Lung (tissue), 12 donors: ENCODE results near the gene ANKFY1. TPM values are rescaled to one million over a fixed set of nuclear protein-coding genes. Genes with fewer than 3 reads are reported as not detected.
A peak's percentile ranks its signal among the peaks of the same experiment; 100 is the strongest.

Experiments
- ATAC-seq: fragments of 200-7000 bp; cut with Tn5 transposase; one replicate; pipeline ENCODE4 v1.9.1; 2020; ENCODE audit warnings: moderate number of reproducible peaks; ENCODE audit not compliant: insufficient read depth, low FRiP score
- DNase-seq, 3 donors: peaks; one replicate each; pipeline ENCODE4 v3.0.0-alpha.2; 2013 to 2017
- H3K27ac ChIP-seq, 2 donors: one replicate each; pipeline ENCODE4 v1.5.1; 2013; ENCODE audit warnings: mild to moderate bottlenecking in 2 of 2, moderate library complexity in 2 of 2, control low read depth in 1 of 2, inconsistent platforms in 1 of 2, low read depth in 1 of 2, low read length in 1 of 2
- H3K27me3 ChIP-seq, 3 donors: one replicate each; pipeline ENCODE4 v1.5.1; 2013; ENCODE audit warnings: low read length in 2 of 3; ENCODE audit not compliant: control insufficient read depth in 3 of 3, insufficient read depth in 3 of 3
- H3K36me3 ChIP-seq, 4 donors: one replicate each; pipeline ENCODE4 v1.5.1; 2013; ENCODE audit warnings: low read length in 4 of 4, mild to moderate bottlenecking in 1 of 4, moderate library complexity in 1 of 4; ENCODE audit not compliant: control insufficient read depth in 4 of 4, insufficient read depth in 4 of 4
- H3K4me1 ChIP-seq, 5 donors: one replicate each; pipeline ENCODE4 v1.5.1; 2013; ENCODE audit warnings: low read length in 5 of 5, mild to moderate bottlenecking in 2 of 5, moderate library complexity in 1 of 5; ENCODE audit not compliant: control insufficient read depth in 5 of 5, insufficient read depth in 5 of 5
- H3K4me3 ChIP-seq: one replicate; pipeline ENCODE4 v1.5.1; 2013; ENCODE audit warnings: mild to moderate bottlenecking, control low read depth, moderate library complexity
- H3K9ac ChIP-seq, 2 donors: one replicate each; pipeline ENCODE4 v1.5.1; 2013; ENCODE audit warnings: low read length in 2 of 2, control low read depth in 1 of 2; ENCODE audit not compliant: insufficient read depth in 1 of 2
- H3K9me3 ChIP-seq, 4 donors: one replicate each; pipeline ENCODE4 v1.5.1; 2013; ENCODE audit warnings: low read length in 3 of 4, mild to moderate bottlenecking in 1 of 4, moderate library complexity in 1 of 4; ENCODE audit not compliant: control insufficient read depth in 4 of 4, insufficient read depth in 3 of 4
- CTCF ChIP-seq: IDR thresholded peaks from 2 replicates; pipeline ENCODE4 v1.5.1; 2012; ENCODE audit warnings: mild to moderate bottlenecking; ENCODE audit errors: control extremely low read depth, extremely low read depth
- WGBS, 2 donors: extraction: QIAGEN DNeasy Blood & Tissue Kit; methylation state at CpG; one replicate each; pipeline ENCODE4 v1.1.7; 2013; 5-methylcytosine and 5-hydroxymethylcytosine counted together
- polyA plus RNA-seq, 2 donors: library from polyadenylated mRNA; stranded (reverse); fragments of 200-250 nt; gene quantifications; one replicate each; pipeline ENCODE4 v1.2.1, GENCODE V29; 2013
- total RNA-seq, 2 donors: library from RNA; depleted of rRNA in 1 of 2; stranded (reverse); fragments of >200 nt in 1 of 2; gene quantifications; one replicate each; pipeline ENCODE4 v1.2.1, GENCODE V29; 2014 to 2021
- donor health status: control.
- donor health status: control.
- donor health status: Bipolar disorder and iron deficiency.
- donor health status: healthy.
- donor health status: DM: yes; HTN: yes; CAD: no.

The ANKFY1 gene
- total and polyA plus RNA-seq, 4 donors, result 11.4 to 60.2 (median 38.8) TPM

GRCh38 chr17:4205917-4206316 lies 57.9 kb downstream of the ANKFY1 start:
- no peak for TF ChIP-seq CTCF
- ATAC-seq (no peak), DNase-seq (no peak)
- Histone ChIP-seq H3K9me3 (peaks cover 0 to 3% (median 0%) of the 10 kb centered on the region in 4 donors), H3K4me1 (peaks cover 0 to 2% (median 0%) of the 10 kb centered on the region in 5 donors), H3K27ac (no peak overlapping the region), H3K36me3 (peaks cover 3 to 28% (median 26%) of the 10 kb centered on the region in 4 donors), H3K27me3 (no peaks in the 10 kb centered on the region), H3K4me3 (no peak overlapping the region), H3K9ac (no peak overlapping the region)
- 53 to 65% methylated on average over 4 of the region's 4 CpGs for WGBS, 2 donors

DNA sequence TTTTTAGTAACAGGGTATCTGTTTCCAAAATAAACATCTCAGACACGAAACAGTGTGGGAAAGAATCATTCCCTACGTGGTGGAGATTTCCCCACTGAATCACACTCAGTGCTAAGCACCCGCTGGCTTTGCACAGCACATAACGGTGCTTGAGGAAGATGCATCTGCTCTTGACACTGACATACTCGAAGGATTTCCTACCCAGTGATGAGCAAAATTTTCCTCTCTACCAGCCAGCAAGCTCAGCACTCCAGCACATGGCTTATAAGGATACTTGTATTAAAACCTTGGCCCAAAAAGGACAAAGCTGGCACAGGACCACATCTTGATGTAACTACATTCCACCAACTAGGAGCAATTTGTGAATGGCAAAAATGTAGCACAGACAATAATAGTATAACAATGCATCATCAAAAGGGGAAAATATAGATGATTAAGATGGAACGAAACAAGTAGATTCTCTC lies 59.0 kb downstream of the ANKFY1 start:
- Histone ChIP-seq H3K9ac (no peak overlapping the region), H3K27ac (no peak overlapping the region), H3K9me3 (peaks cover 0 to 3% (median 0%) of the 10 kb centered on the region in 4 donors), H3K36me3 (peaks cover 3 to 28% (median 26%) of the 10 kb centered on the region in 4 donors), H3K4me1 (peaks cover 0 to 2% (median 0%) of the 10 kb centered on the region in 5 donors), H3K27me3 (no peaks in the 10 kb centered on the region), H3K4me3 (no peak overlapping the region)
- ATAC-seq, result peak; percentile 72
- WGBS, 2 donors, result 43 to 66% methylated on average over 6 of the region's 6 CpGs
- no peak for TF ChIP-seq CTCF
- peak; percentile 16 to 31 (median 16) for DNase-seq

GRCh38 chr17:4204190-4204589 lies 59.6 kb downstream of the ANKFY1 start:
- Histone ChIP-seq H3K27ac (peak overlapping the region in 1 of 2 donors; percentile 49), H3K36me3 (peaks cover 3 to 28% (median 24%) of the 10 kb centered on the region in 4 donors), H3K27me3 (no peaks in the 10 kb centered on the region), H3K9ac (no peak overlapping the region), H3K4me1 (peaks cover 0 to 2% (median 0%) of the 10 kb centered on the region in 5 donors), H3K9me3 (peaks cover 0 to 2% (median 0%) of the 10 kb centered on the region in 4 donors), H3K4me3 (no peak overlapping the region)
- TF ChIP-seq CTCF, result no peak
- DNase-seq, result no peak
- ATAC-seq, result no peak
- WGBS, 2 donors, result 78 to 86% methylated on average over 6 of the region's 6 CpGs

DNA sequence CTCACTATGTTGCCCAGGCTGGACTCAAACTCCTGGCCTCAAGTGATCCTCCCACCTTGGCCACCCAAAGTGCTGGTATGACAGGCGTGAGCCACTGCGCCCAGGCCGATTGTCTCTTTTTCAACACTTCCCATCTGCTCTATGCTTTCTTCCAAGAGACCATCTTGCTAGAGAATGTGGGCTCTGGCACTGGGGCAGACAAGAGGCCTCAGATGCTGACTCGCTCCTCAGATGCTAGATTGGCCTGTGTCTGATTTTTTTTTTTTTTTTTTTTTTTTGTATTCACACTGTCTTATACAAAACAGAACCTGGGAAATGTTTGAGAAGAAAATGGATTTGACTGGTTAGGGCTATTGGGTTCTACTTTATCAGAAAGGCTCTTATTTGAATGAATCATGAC lies 62.6 kb downstream of the ANKFY1 start:
- ATAC-seq (no peak), DNase-seq (no peak)
- WGBS, 2 donors, result 96 to 99% methylated on average over 4 of the region's 4 CpGs
- H3K9me3 ChIP-seq, result no peaks in the 10 kb centered on the region
- H3K9ac ChIP-seq, result no peak overlapping the region
- no peak overlapping the region for H3K4me3 ChIP-seq
- H3K36me3 ChIP-seq, result peaks cover 0 to 18% (median 15%) of the 10 kb centered on the region in 4 donors
- no peak for TF ChIP-seq CTCF
- no peak overlapping the region for H3K27ac ChIP-seq
- no peaks in the 10 kb centered on the region for H3K27me3 ChIP-seq
- H3K4me1 ChIP-seq, result peaks cover 0 to 2% (median 0%) of the 10 kb centered on the region in 5 donors
